A549 (cell line): ENCODE results near the gene SLC29A3. TPM values are rescaled to one million over a fixed set of nuclear protein-coding genes. Genes with fewer than 3 reads are reported as not detected.

Source experiments
- ATAC-seq, 2 experiments: fragments of 200-7000 bp in 1 of 2; fragments of >200 bp in 1 of 2; cut with Nextera tagmentation in 1 of 2; cut with Tn5 transposase in 1 of 2; 3 replicates each; pipeline versions ENCODE4 v1.8.0 to v1.9.1; 2018 to 2020; ENCODE audit warnings: mild to moderate bottlenecking in 1 of 2, moderate library complexity in 1 of 2
- CTCF ChIA-PET: fragments of 300-600 bp; sonication (Branson Sonifier 250); formaldehyde crosslinking; extraction: SDS; loops from one replicate; lab custom pipeline; 2021; ENCODE audit warnings: antibody characterized with exemption, inconsistent platforms; lab: Yijun Ruan, JAX
- POLR2A ChIA-PET: fragments of 350-600 bp; formaldehyde crosslinking; extraction: SDS; loops from one replicate; lab custom pipeline; 2021; ENCODE audit warnings: antibody characterized with exemption, inconsistent platforms; lab: Yijun Ruan, JAX
- DNase-seq, 2 experiments: peaks; one replicate each; pipeline versions ENCODE4 v3.0.0 to v3.0.0-alpha.2; 2011 to 2016; ENCODE audit warnings: low read depth in 1 of 2, low spot score in 1 of 2
- FAIRE-seq: peaks from 2 replicates; lab custom pipeline; 2011; peaks lifted over from hg19 to GRCh38; lab: Jason Lieb, UNC
- H3K27ac ChIP-seq, 2 experiments: fragments of >200 bp; sonication (Bioruptor Twin); formaldehyde crosslinking; 3 replicates each; pipeline ENCODE4 v1.5.1; 2016 to 2017
- H3K4me1 ChIP-seq: fragments of >200 bp; sonication (Bioruptor Twin); formaldehyde crosslinking; 3 replicates; pipeline ENCODE4 v1.6.1; 2016
- H3K4me2 ChIP-seq: fragments of >200 bp; sonication (Bioruptor Twin); formaldehyde crosslinking; 3 replicates; pipeline ENCODE4 v1.6.1; 2016
- H3K4me3 ChIP-seq: fragments of >200 bp; sonication (Bioruptor Twin); formaldehyde crosslinking; 3 replicates; pipeline ENCODE4 v1.5.1; 2016
- H3K9me3 ChIP-seq: fragments of >200 bp; sonication (Bioruptor Twin); formaldehyde crosslinking; 3 replicates; pipeline ENCODE4 v1.6.1; 2016
- CHD2 ChIP-seq: fragments of 150-350 bp; IDR thresholded peaks from 2 replicates; pipeline ENCODE4 v1.6.1; 2014; ENCODE audit warnings: low read length; ENCODE audit not compliant: partially characterized antibody
- E2F6 ChIP-seq: IDR thresholded peaks from 2 replicates; pipeline ENCODE4 v1.6.1; 2012; ENCODE audit warnings: low read depth, borderline replicate concordance
- EHMT2 ChIP-seq: fragments of 200-600 bp; sonication (generic); IDR thresholded peaks from 2 replicates; pipeline ENCODE4 v1.6.1; 2016; ENCODE audit warnings: antibody characterized with exemption, low read depth, mild to moderate bottlenecking, moderate library complexity
- ELK1 ChIP-seq: fragments of 150-350 bp; IDR thresholded peaks from 2 replicates; pipeline ENCODE4 v1.6.1; 2014; ENCODE audit warnings: low read depth, mild to moderate bottlenecking, low read length
- EP300 ChIP-seq, 2 experiments: fragments of >200 bp; sonication (Bioruptor Twin); formaldehyde crosslinking; IDR thresholded peaks; 2 replicates in 1 of 2; 3 replicates in 1 of 2; pipeline ENCODE4 v1.6.1; 2016 to 2017
- HOXA7 ChIP-seq: fragments of 250-450 bp; sonication (Bioruptor Pico); IDR thresholded peaks from 2 replicates; pipeline ENCODE4 v1.5.0; 2020; ENCODE audit warnings: mild to moderate bottlenecking, moderate library complexity
- HOXB13 ChIP-seq: fragments of 250-450 bp; sonication (Bioruptor Pico); IDR thresholded peaks from 2 replicates; pipeline ENCODE4 v1.5.0; 2020; ENCODE audit warnings: low read depth, mild to moderate bottlenecking, moderate library complexity
- HOXB5 ChIP-seq: fragments of 250-450 bp; sonication (Bioruptor Pico); IDR thresholded peaks from 2 replicates; pipeline ENCODE4 v1.5.0; 2020; ENCODE audit warnings: mild to moderate bottlenecking, moderate library complexity
- JUN ChIP-seq, 2 experiments: fragments of >200 bp; sonication (Bioruptor Twin); formaldehyde crosslinking; IDR thresholded peaks; 2 replicates in 1 of 2; 3 replicates in 1 of 2; pipeline ENCODE4 v1.6.1; 2016 to 2017
- NR3C1 ChIP-seq: fragments of >200 bp; sonication (Bioruptor Twin); formaldehyde crosslinking; IDR thresholded peaks from 3 replicates; pipeline ENCODE4 v1.6.1; 2017
- PHF8 ChIP-seq: fragments of 200-600 bp; sonication (generic); IDR thresholded peaks from 2 replicates; pipeline ENCODE4 v1.6.1; 2016; ENCODE audit warnings: low read depth, mild to moderate bottlenecking, antibody characterized with exemption, moderate library complexity, borderline replicate concordance
- POLR2A ChIP-seq: IDR thresholded peaks from 2 replicates; pipeline ENCODE4 v1.6.1; 2012; ENCODE audit warnings: mild to moderate bottlenecking, low read length
- POLR2AphosphoS2 ChIP-seq: conservative IDR thresholded peaks from 2 replicates; pipeline ENCODE4 v1.6.1; 2012; ENCODE audit warnings: low read length, improper control_type of control experiment, inconsistent platforms
- RARB ChIP-seq: fragments of 250-450 bp; sonication (Bioruptor Pico); IDR thresholded peaks from 2 replicates; pipeline ENCODE4 v1.8.0; 2021; ENCODE audit warnings: mild to moderate bottlenecking, moderate library complexity
- RCOR1 ChIP-seq: fragments of 150-350 bp; IDR thresholded peaks from 2 replicates; pipeline ENCODE4 v1.6.1; 2014; ENCODE audit warnings: antibody characterized with exemption, low read length, low read depth
- RFX5 ChIP-seq: fragments of 450-650 bp; IDR thresholded peaks from 2 replicates; pipeline ENCODE4 v1.7.1; 2014; ENCODE audit warnings: antibody characterized with exemption, mild to moderate bottlenecking, moderate library complexity
- RNF2 ChIP-seq: fragments of 200-600 bp; sonication (generic); IDR thresholded peaks from 2 replicates; pipeline ENCODE4 v1.6.1; 2016; ENCODE audit warnings: low read depth, mild to moderate bottlenecking, antibody characterized with exemption, moderate library complexity, borderline replicate concordance
- SMC3 ChIP-seq: fragments of >200 bp; sonication (Bioruptor Twin); formaldehyde crosslinking; IDR thresholded peaks from 3 replicates; pipeline ENCODE4 v1.6.1; 2018; ENCODE audit warnings: inconsistent platforms
- USF2 ChIP-seq: fragments of 450-650 bp; IDR thresholded peaks from 2 replicates; pipeline ENCODE4 v1.6.1; 2014; ENCODE audit warnings: antibody characterized with exemption
- ZC3H11A ChIP-seq: fragments of 450-650 bp; IDR thresholded peaks from 2 replicates; pipeline ENCODE4 v1.6.1; 2014; ENCODE audit warnings: antibody characterized with exemption, mild to moderate bottlenecking
- ZNF302 ChIP-seq: fragments of 250-450 bp; sonication (Bioruptor Pico); IDR thresholded peaks from 2 replicates; pipeline ENCODE4 v1.9.0; 2021; ENCODE audit warnings: inconsistent platforms, mild to moderate bottlenecking, moderate library complexity
- WGBS: methylation state at CpG from one replicate; pipeline ENCODE4 v1.1.6; 2017; ENCODE audit errors: missing lambda C conversion rate; 5-methylcytosine and 5-hydroxymethylcytosine counted together
- polyA plus RNA-seq, 4 experiments: library from polyadenylated mRNA; depleted of rRNA in 3 of 4; stranded (reverse); fragments of >200 nt; fragmentation: RNase III in 1 of 4; extraction: RNeasy Plus Mini Kit Qiagen cat#74134 plus additional on column Dnase treatment in 1 of 4; gene quantifications; 2 replicates in 3 of 4; 3 replicates in 1 of 4; pipeline ENCODE4 v1.2.3, GENCODE V29; 2011 to 2017
- TF ChIP-seq, protein P1 (sequence below): IDR thresholded peaks from 2 replicates; pipeline ENCODE4 v1.6.1; 2012

Gene SLC29A3
- polyA plus RNA-seq, 2 of the 4 experiments (the other 2 are of a cell fraction): 7.2 to 11.4 TPM

DNA sequence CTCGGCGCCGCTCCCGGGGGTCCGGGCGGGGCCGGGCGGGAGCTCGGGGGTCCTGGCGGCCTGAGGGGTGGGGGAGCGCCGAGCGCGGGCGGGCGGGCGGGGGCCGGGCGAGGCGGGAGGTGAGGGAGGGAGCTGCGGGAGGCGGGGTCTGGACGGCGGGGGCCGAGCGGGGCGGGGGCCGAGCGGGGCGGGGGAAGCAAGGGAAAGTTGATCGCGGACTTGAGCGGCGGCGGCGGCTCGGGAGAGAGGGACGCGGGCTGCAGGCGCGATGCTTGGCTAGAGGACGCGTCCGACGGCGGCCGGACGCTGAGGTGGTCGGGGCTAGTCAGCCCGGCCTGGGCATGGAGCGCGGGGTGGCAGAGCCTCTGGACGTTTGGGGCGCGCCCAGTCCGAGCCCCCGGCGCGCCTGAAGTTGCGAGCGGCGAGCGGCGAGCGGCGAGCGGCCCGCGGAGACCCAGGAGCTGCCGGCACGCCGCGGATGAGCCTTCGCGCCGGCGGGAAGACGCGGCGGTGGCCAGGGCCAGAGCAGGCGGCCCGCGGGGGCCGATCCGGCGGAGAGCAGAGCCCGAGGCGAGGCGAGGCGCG is 77.7 kb downstream of the SLC29A3 start, which contains the start of gene CDH23:
TSS of gene CDH23 (plus strand) at position 210 of the 585 bp plus-strand sequence. CDS start 42,912 bp downstream, outside the sequence.
- Histone ChIP-seq H3K4me2 (peak within 1 kb of the TSS; percentile 100), H3K4me3 (peak within 1 kb of the TSS; percentile 58), H3K27ac (peak within 1 kb of the TSS; percentile 71 to 91), H3K9me3 (no peaks in the 10 kb centered on the region), H3K4me1 (peaks cover 7% of the 10 kb centered on the region; the same call in 1 of the 3 replicates)
- POLR2A ChIA-PET: interaction anchor here (0.6 to 1.9 kb wide), 3 partner anchors 78 to 377 kb away, joined by 5 to 22 read pairs (median 6); partner anchors contain the start of genes SLC29A3 and VSIR
- WGBS: no CpG with 5 or more reads among the region's 91 CpGs
- no peak for FAIRE-seq
- peak; percentile 60 to 65 for ATAC-seq
- DNase-seq: peak; percentile 54 to 59
- CTCF ChIA-PET: interaction anchor here (0.9 to 47.4 kb wide), 38 partner anchors 7 to 415 kb away, joined by 3 to 977 read pairs (median 6); partner anchors contain the start of genes SLC29A3 and VSIR
- no peak for TF ChIP-seq EHMT2
- no peak for TF ChIP-seq HOXB13 (CRISPR knock-in tag)
- peak; percentile 61 for TF ChIP-seq POLR2A
- no peak for TF ChIP-seq ZC3H11A
- TF ChIP-seq PHF8: no peak
- no peak for TF ChIP-seq POLR2AphosphoS2
- peak in 1 of 2 experiments; percentile 9; a peak in 1 of 5 replicates for TF ChIP-seq JUN (IDR thresholded peaks at IDR 0.05)

DNA sequence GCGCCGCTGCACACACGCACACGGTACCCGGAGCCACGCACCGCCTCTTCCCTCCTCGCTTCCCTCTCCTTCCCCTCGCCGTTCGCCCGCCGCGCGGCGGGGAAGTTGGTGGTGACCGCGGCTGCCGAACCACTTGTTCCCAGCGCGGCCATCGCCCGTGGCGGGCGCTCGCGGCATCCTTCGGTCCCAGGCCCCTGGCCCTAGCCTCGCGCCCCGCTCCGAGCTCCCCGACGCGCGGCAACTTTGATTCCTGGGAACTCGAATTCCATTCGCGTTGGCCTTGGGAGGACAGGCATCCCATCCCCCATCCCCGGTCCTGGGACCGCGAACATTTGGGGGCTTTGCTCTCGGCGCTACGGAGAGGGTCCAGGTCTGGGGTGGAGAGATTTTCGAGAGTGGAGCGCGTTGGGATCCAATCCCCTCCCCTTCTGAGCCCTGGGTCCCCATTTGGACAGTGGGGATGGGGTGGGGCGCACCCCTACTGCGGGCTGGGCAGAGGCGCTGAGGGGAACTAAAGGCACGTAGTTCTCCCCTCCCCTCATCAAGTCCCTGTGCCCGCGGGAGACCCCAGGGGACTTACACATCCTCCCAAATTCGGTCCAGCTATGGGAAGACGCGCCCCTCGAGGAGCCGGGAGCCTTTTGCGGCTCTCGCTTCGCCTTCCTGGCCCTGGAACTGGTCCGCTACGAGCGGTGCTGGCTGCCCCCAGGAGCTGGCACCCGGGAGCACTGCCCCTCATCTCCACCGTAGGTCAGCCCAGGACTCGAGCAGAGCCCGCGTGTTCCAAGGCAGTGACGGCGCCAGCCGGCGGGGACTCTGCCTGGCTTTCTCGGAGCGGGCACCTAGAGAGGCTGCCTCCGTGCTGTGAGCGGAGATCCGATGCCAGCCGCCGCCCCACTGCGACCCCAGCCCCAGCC is 78.5 kb downstream of the SLC29A3 start:
- POLR2A ChIA-PET: no interaction called here
- TF ChIP-seq E2F6 (peak; percentile 70; the same call in 1 of the 2 replicates), RNF2 (0 out of 2 replicates have a peak, but pooled peaks have one; percentile 64), RARB (CRISPR knock-in tag) (no peak), HOXB5 (no peak), JUN (IDR thresholded peaks at IDR 0.05) (no peak), RCOR1 (no peak), SMC3 (no peak), HOXA7 (CRISPR knock-in tag) (no peak)
- TF ChIP-seq, protein P1, sequence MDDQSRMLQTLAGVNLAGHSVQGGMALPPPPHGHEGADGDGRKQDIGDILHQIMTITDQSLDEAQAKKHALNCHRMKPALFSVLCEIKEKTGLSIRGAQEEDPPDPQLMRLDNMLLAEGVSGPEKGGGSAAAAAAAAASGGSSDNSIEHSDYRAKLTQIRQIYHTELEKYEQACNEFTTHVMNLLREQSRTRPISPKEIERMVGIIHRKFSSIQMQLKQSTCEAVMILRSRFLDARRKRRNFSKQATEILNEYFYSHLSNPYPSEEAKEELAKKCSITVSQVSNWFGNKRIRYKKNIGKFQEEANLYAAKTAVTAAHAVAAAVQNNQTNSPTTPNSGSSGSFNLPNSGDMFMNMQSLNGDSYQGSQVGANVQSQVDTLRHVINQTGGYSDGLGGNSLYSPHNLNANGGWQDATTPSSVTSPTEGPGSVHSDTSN: no peak
- TF ChIP-seq, all 56 proteins: peak for 2
- Histone ChIP-seq H3K27ac (peak overlapping the region; percentile 71 to 91), H3K4me3 (peak overlapping the region; percentile 58), H3K4me1 (peaks cover 7% of the 10 kb centered on the region; the same call in 1 of the 3 replicates), H3K9me3 (no peaks in the 10 kb centered on the region), H3K4me2 (peak overlapping the region; percentile 100)
- WGBS: 23% methylated on average over 58 of the region's 82 CpGs
- no peak for DNase-seq
- CTCF ChIA-PET: interaction anchor here (0.7 to 47.4 kb wide), 23 partner anchors 9 to 311 kb away, joined by 3 to 977 read pairs (median 7); partner anchors contain the start of gene SLC29A3
- peak in 1 of 2 experiments; percentile 14; a peak in 3 of 6 replicates for ATAC-seq
- no peak for FAIRE-seq

DNA sequence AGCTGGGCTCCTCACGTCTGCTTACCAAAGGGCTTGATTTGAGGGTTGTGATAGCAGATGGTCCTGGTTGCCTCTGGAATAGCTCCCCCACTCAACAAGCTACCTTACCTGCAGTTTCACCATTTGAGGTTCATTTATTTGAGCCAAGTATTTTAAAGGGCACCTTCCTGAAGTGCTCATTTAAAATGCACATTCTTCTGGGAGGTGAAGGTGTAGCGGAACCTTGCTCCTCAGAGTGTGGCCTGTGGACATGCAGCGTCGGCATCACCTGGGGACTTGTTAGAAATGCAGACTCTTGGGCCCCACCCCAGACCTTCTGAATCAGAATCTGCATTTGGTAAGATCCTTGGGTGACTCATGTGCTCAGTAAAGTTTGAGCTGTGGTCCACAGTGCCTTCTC is 79.9 kb downstream of the SLC29A3 start:
- WGBS: 80% methylated on average over 4 of the region's 4 CpGs
- no peak for FAIRE-seq
- no peak overlapping the region for H3K4me3 ChIP-seq
- peaks cover 7% of the 10 kb centered on the region; the same call in 1 of the 3 replicates for H3K4me1 ChIP-seq
- ATAC-seq: no peak
- no peak overlapping the region for H3K27ac ChIP-seq
- ChIA-PET POLR2A (interaction anchor here (0.5 kb wide), 1 partner anchor 80 kb away, joined by 4 read pairs; the partner anchor contains the start of gene SLC29A3), CTCF (interaction anchor here (0.6 to 47.4 kb wide), 12 partner anchors 14 to 312 kb away, joined by 3 to 977 read pairs (median 4); partner anchors contain the start of gene SLC29A3)
- DNase-seq: no peak
- no peak overlapping the region for H3K4me2 ChIP-seq
- H3K9me3 ChIP-seq: no peaks in the 10 kb centered on the region
- no peak for TF ChIP-seq ELK1
- TF ChIP-seq NR3C1: no peak
- TF ChIP-seq CHD2: no peak
- no peak for TF ChIP-seq EP300 (IDR thresholded peaks at IDR 0.05)
- TF ChIP-seq RFX5: no peak
- no peak for TF ChIP-seq ZNF302
- TF ChIP-seq RNF2: no peak
- no peak for TF ChIP-seq USF2
- TF ChIP-seq E2F6: no peak
- TF ChIP-seq, all 56 proteins: peak for 0
